ENCODE measurements around the gene SRSF1.

GRCh38 chr17:57963149-57963511 lies 43.9 kb downstream of the SRSF1 start:
- TF ChIP-seq POLR2AphosphoS5 (IDR thresholded peaks at IDR 0.05) = no peak
- TF ChIP-seq CTCF (IDR thresholded peaks at IDR 0.05) = no peak
- TF ChIP-seq EP300 (IDR thresholded peaks at IDR 0.05) = no peak

Data from esophagus muscularis mucosa (tissue), 4 donors.